RPMI8226 (cell line): ENCODE measurements around the gene NTMT1.

Source experiments
- DNase-seq: peaks from one replicate; pipeline ENCODE4 v3.0.0-alpha.2; 2015

NTMT1 gene

GRCh38 chr9:129597355-129598088 is 28.4 kb upstream of the NTMT1 start:
- DNase-seq = no peak

- DNase-seq = no peak
These were observed 27.8 kb upstream of the NTMT1 start for GRCh38 chr9:129598089-129598596.

GRCh38 chr9:129601082-129601674 is 24.8 kb upstream of the NTMT1 start:
- DNase-seq = no peak

- no peak for DNase-seq
These were observed 23.2 kb upstream of the NTMT1 start for GRCh38 chr9:129602598-129603415.

GRCh38 chr9:129604056-129604765 is 21.8 kb upstream of the NTMT1 start:
- DNase-seq = no peak

GRCh38 chr9:129604766-129605163 is 21.2 kb upstream of the NTMT1 start:
- DNase-seq = peak; percentile 40

GRCh38 chr9:129606161-129607026 is 19.6 kb upstream of the NTMT1 start:
- DNase-seq = no peak

- no peak for DNase-seq
These were observed 19.0 kb upstream of the NTMT1 start for GRCh38 chr9:129607027-129607387.

GRCh38 chr9:129608561-129609481 is 17.1 kb upstream of the NTMT1 start:
- DNase-seq = no peak

- DNase-seq = no peak
These were observed 16.3 kb upstream of the NTMT1 start for GRCh38 chr9:129609486-129610212.

- no peak for DNase-seq
These were observed 15.8 kb upstream of the NTMT1 start for GRCh38 chr9:129610213-129610472.

- DNase-seq = peak; percentile 81
These were observed 15.3 kb upstream of the NTMT1 start for GRCh38 chr9:129610473-129611306.

GRCh38 chr9:129611307-129611800 is 14.6 kb upstream of the NTMT1 start:
- DNase-seq = no peak

GRCh38 chr9:129612123-129612522 is 13.8 kb upstream of the NTMT1 start:
- DNase-seq = no peak

- no peak for DNase-seq
These were observed 13.0 kb upstream of the NTMT1 start for GRCh38 chr9:129612815-129613519.

GRCh38 chr9:129613520-129614175 is 12.3 kb upstream of the NTMT1 start:
- peak; percentile 66 for DNase-seq

GRCh38 chr9:129614932-129615331 is 11.0 kb upstream of the NTMT1 start:
- DNase-seq = no peak
